ENCODE data around the gene POFUT1. TPM values are rescaled to one million over a fixed set of nuclear protein-coding genes. Genes with fewer than 3 reads are reported as not detected.

The POFUT1 gene
- total RNA-seq, 1 experiment from 2014 or later = 41.9 TPM

- intact Hi-C loops (cut with micrococcal nuclease) = no loop called here
- Histone ChIP-seq H3K9me3 (ENCODE audit: low read length) (no peaks in the 10 kb centered on the region), H3K27ac (ENCODE audit: low read length) (no peak overlapping the region), H3K4me2 (ENCODE audit: low read length) (no peak overlapping the region), H3K9me2 (replicated peaks; ENCODE audit: low read length) (no peaks in the 10 kb centered on the region), H3F3A (ENCODE audit: low read length, unreplicated experiment) (no peaks in the 10 kb centered on the region), H4K20me1 (ENCODE audit: low read length) (no peaks in the 10 kb centered on the region), H2AFZ (ENCODE audit: low read length) (no peak overlapping the region), H3K27me3 (ENCODE audit: low read length) (no peaks in the 10 kb centered on the region), H3K4me3 (ENCODE audit: low read length) (no peak overlapping the region), H3K9ac (ENCODE audit: low read length) (no peak overlapping the region), H3K79me2 (ENCODE audit: low read length) (no peaks in the 10 kb centered on the region), H3K36me3 (ENCODE audit: low read depth, low read length) (peaks cover 48% of the 10 kb centered on the region), H3K4me1 (ENCODE audit: insufficient read depth, low read length) (no peaks in the 10 kb centered on the region)
- no peak for TF ChIP-seq EZH2 (IDR thresholded peaks at IDR 0.05; ENCODE audit: low read length, unreplicated experiment)
- no peak for TF ChIP-seq CTCF (conservative IDR thresholded peaks at IDR 0.05; ENCODE audit: low read depth, low read length)
- no peak for TF ChIP-seq EZH2phosphoT487 (IDR thresholded peaks at IDR 0.05; ENCODE audit: borderline replicate concordance, low read length)
- POLR2A ChIA-PET (ENCODE audit: unreplicated experiment) = interaction anchor here (0.7 kb wide), 2 partner anchors 169 to 673 kb away, joined by 3 read pairs; no protein-coding TSS in a partner anchor
- BruUV-seq (replicated peaks) = no TSS peak
- ATAC-seq = no peak
- no peak for DNase-seq
- CTCF ChIA-PET = no interaction called here
Observed at GRCh38 chr20:32227744-32228688, 20.3 kb downstream of the POFUT1 start.

GRCh38 chr20:32229251-32229747, 21.6 kb downstream of the POFUT1 start:
- no peak for ATAC-seq
- H3K79me2 ChIP-seq (ENCODE audit: low read length) = no peaks in the 10 kb centered on the region
- no peak overlapping the region for H3K27ac ChIP-seq (ENCODE audit: low read length)
- intact Hi-C loops (cut with micrococcal nuclease) = no loop called here
- CTCF ChIA-PET = no interaction called here
- no peaks in the 10 kb centered on the region for H4K20me1 ChIP-seq (ENCODE audit: low read length)
- H3K27me3 ChIP-seq (ENCODE audit: low read length) = no peaks in the 10 kb centered on the region
- no peak overlapping the region for H2AFZ ChIP-seq (ENCODE audit: low read length)
- no peaks in the 10 kb centered on the region for H3K4me1 ChIP-seq (ENCODE audit: insufficient read depth, low read length)
- H3K9ac ChIP-seq (ENCODE audit: low read length) = no peak overlapping the region
- no peaks in the 10 kb centered on the region for H3F3A ChIP-seq (ENCODE audit: low read length, unreplicated experiment)
- H3K9me2 ChIP-seq (replicated peaks; ENCODE audit: low read length) = no peaks in the 10 kb centered on the region
- H3K4me3 ChIP-seq (ENCODE audit: low read length) = no peak overlapping the region
- H3K36me3 ChIP-seq (ENCODE audit: low read depth, low read length) = peaks cover 48% of the 10 kb centered on the region
- H3K9me3 ChIP-seq (ENCODE audit: low read length) = no peaks in the 10 kb centered on the region
- no peak for TF ChIP-seq CTCF (conservative IDR thresholded peaks at IDR 0.05; ENCODE audit: low read depth, low read length)
- no peak for TF ChIP-seq EZH2phosphoT487 (IDR thresholded peaks at IDR 0.05; ENCODE audit: borderline replicate concordance, low read length)
- H3K4me2 ChIP-seq (ENCODE audit: low read length) = no peak overlapping the region
- POLR2A ChIA-PET (ENCODE audit: unreplicated experiment) = no interaction called here
- no peak for DNase-seq
- no TSS peak for BruUV-seq (replicated peaks)

GRCh38 chr20:32230707-32231106, 23.0 kb downstream of the POFUT1 start:
- BruUV-seq (replicated peaks) = no TSS peak
- Histone ChIP-seq H3K4me2 (ENCODE audit: low read length) (no peak overlapping the region), H3K36me3 (ENCODE audit: low read depth, low read length) (peaks cover 56% of the 10 kb centered on the region), H3K9me3 (ENCODE audit: low read length) (no peaks in the 10 kb centered on the region), H2AFZ (ENCODE audit: low read length) (no peak overlapping the region), H3K4me1 (ENCODE audit: insufficient read depth, low read length) (no peaks in the 10 kb centered on the region), H3K27ac (ENCODE audit: low read length) (no peak overlapping the region), H4K20me1 (ENCODE audit: low read length) (no peaks in the 10 kb centered on the region), H3K9me2 (replicated peaks; ENCODE audit: low read length) (no peaks in the 10 kb centered on the region), H3K4me3 (ENCODE audit: low read length) (no peak overlapping the region), H3K9ac (ENCODE audit: low read length) (no peak overlapping the region), H3K79me2 (ENCODE audit: low read length) (no peaks in the 10 kb centered on the region), H3F3A (ENCODE audit: low read length, unreplicated experiment) (no peaks in the 10 kb centered on the region), H3K27me3 (ENCODE audit: low read length) (no peaks in the 10 kb centered on the region)
- ChIA-PET CTCF (no interaction called here), POLR2A (ENCODE audit: unreplicated experiment) (no interaction called here)
- ATAC-seq (no peak), DNase-seq (no peak)
- no peak for TF ChIP-seq EZH2 (IDR thresholded peaks at IDR 0.05; ENCODE audit: low read length, unreplicated experiment)
- no peak for TF ChIP-seq EZH2phosphoT487 (IDR thresholded peaks at IDR 0.05; ENCODE audit: borderline replicate concordance, low read length)
- TF ChIP-seq CTCF (conservative IDR thresholded peaks at IDR 0.05; ENCODE audit: low read depth, low read length) = no peak
- intact Hi-C loops (cut with micrococcal nuclease) = no loop called here
